Hematopoietic multipotent progenitor cell treated with erythropoietin and hydrocortisone succinate and interleukin-3 and kit ligand, for 17 days (in vitro differentiated cells): ENCODE measurements around the gene FAM120A.

ENCODE experiments used
- DNase-seq: peaks from one replicate; pipeline ENCODE4 v3.0.0-alpha.2; 2015; ENCODE audit warnings: low spot score

FAM120A gene

DNA sequence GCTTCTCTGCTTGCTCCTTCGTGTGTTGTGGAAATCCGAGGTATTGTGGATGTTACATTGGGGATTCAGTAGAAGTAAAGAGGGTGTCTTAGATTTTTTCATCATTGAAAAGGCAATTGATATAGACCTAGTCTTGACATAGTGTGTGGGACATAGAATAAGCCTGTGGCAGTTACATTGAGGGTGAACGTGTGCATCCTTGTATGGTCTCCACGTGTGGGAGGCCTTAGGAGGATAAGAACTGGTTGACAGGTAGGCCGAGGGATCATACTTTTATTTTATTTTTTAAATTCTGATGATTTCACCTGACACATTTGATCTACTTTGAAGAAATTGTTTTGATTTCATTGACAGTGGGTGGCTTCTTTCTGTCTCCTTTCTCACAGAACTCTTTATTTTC is 18.9 kb downstream of the FAM120A start:
- no peak for DNase-seq

DNA sequence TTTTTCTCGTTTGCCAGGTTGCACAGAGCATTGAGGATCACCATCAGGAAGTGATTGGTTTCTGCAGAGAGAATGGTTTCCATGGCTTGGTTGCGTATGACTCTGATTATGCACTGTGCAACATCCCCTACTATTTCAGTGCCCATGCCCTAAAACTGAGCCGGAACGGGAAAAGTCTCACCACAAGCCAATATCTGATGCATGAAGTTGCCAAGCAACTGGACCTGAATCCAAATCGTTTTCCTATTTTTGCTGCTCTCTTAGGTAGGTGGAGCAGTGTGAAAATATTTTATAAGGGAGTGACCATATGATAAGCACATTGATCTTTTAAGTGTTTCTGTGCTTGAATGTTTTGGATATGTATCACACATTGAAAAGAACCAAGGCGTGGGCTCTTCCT is 19.6 kb downstream of the FAM120A start:
- DNase-seq: no peak

DNA sequence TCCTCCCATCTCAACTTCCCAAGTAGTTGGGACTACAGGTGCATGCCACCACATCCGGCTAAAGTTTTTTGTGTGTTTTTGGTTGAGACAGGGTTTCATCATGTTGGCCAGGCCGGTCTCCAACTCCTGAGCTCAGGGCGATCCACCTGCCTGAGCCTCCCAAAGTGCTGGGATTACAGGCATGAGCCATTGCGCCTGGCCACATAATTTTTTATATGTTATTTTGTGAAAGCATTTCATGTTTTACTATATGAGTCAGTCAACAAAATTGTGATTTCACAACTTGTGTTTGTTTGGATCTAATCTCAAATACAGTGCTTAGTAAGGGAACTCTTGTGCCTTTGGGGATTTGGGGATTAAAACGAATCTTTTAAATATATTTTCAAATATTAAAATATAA is 21.9 kb downstream of the FAM120A start:
- DNase-seq: no peak

DNA sequence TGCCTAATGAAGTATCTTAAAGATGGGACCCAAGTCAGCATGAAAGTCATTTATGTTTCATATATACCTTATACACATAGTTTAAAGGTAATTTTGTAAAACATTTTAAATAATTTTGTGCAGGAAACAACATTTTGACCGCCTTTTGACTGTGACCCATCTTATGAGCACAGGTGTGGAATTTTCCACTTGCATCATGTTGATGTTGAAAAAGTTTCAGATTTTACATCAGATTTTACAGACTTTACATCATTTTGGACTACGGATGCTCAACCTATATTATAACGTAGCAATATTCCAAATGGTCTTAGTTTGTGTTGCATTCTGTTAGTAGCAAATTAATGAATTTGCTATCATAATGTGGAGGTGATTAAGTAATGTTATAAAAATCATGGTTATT is 23.6 kb downstream of the FAM120A start:
- DNase-seq: no peak

DNA sequence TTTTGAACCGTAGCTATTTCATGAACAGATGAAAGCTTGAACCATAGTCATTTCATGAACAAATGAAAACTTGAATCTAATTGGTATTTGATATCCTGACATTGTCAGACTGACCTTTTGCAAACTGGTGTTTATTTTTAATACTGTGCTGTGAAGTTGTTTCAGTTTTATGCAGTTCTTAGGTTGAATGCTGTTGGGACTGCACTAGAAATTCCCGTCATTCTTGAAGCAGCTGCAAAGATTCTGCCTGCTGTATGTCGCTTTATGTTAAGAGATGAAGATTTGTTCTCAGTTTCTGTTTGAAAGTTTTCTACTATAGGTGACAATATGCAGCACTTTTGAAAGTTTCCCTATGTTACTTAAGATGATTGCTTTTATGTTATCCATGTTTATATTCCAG is 24.4 kb downstream of the FAM120A start:
- no peak for DNase-seq

DNA sequence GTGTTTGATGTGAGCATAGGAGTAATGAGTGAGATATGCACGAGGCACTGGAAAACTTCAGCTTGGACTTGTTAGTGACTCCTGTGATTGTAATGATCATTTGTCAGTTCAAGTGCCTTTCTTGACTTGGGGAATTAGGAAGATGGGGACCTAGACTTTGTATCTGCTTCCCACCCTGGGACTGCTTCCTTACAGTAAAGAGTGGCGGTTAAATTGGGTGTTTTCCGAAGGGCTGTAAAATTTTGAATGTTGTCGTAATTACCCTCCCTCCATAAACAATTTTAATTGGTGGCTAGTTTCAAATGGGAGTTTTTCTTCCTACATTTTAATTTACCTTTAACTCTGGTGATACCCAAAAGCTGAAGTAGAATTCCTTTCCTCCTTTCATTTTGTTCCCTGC is 25.4 kb downstream of the FAM120A start:
- no peak for DNase-seq

DNA sequence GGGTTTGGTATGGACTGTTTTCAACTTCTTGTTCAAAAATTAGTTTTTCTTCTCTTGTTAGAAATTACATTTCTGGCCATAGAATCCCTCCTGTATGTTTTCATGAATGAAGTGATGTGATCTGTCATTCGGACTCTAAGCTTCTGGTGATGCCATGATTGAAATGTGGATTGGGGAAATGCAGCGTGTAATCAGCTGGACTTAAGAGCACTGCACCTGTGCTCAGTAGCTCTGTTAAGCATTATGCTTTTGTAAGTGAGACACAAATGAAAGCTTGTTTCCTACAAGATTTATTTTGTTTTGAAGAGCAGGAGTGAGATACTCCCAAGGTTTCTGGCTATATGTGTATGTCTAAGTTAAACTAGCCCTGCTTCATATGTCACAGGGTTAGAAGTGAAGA is 25.9 kb downstream of the FAM120A start:
- no peak for DNase-seq

DNA sequence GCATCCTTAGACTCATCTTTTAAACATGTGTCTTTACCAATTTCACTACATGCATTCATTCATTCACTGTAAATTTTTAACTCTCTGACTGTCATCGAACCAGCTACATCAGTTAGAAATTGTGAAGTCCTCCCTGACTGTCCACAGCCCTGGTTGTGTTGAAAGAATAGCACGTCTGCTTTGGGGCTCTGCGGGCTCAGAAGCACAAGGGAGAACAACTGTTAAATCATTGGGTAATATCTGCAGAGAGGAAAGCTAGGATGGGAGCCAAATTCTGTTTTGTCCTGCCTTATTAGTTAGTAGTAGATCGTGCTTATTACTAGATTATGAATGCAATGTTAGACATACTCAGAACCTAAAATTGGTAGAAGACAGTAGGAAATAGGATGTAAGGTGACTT is 28.2 kb downstream of the FAM120A start:
- DNase-seq: no peak

DNA sequence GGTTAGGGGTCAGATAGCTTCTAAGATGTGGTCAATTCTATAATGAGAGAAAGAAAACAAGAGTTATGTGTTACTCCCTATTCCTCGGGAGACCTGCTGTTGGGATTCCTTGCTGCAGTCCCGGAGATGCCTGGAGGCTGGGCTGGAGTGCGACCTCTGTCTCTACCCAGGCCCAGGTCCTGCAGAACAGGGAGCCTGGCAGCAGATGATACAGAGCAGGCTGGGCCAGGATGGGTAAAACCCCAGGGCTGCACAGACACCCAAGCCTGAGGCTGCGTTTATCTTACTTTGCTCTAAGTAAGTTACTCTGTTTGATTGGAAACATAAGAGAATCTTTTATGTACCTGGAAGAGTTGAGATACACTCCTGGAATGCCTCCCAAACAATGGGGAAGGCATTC is 28.8 kb downstream of the FAM120A start:
- DNase-seq: no peak

DNA sequence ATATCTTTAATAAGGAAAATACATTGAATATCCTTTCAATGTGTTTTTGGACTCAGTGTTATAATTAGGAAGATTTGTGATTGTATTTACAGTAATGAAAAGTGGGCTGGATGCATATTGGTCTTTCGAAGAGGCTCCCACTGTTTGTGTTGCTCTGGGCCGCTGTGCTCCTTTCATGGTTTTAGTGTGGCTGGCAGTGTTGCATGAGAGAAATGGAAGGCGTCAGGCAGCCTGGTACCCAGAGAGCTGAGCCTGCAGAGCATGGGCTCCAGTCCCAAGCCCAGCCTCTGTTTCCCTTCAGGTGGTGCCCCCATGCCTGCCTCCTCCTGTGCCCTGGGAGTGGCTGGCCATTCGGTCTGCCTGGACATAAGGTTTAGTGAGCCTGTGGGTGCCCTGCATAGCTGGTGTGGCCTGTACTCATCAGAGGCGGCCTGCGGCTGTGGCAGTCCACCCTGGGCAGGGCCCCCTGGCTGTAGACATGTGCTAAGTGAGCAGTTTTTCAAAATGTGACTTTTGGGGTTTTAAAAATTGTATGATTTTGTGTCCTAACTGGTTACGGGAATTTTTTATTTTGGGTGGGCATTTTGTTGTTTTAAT is 29.3 kb downstream of the FAM120A start:
- DNase-seq: no peak

DNA sequence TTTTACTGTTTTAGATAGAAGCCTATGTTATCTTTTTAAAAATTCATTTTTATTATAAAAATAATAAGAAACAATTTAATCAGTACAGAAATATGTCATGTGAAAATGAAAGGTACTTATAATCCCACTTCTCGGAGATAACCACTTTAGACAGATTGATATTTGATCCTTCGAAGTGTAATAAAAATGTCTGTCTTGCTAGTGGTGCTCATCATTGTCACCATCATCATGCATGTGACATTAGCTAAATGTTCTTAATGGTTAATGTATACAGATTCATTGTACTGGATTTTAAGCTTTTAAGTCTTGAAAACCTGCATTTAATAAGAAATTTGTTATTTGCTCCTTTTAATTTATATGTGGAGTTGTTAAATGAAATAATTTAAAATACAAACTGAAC is 32.0 kb downstream of the FAM120A start:
- DNase-seq: no peak

DNA sequence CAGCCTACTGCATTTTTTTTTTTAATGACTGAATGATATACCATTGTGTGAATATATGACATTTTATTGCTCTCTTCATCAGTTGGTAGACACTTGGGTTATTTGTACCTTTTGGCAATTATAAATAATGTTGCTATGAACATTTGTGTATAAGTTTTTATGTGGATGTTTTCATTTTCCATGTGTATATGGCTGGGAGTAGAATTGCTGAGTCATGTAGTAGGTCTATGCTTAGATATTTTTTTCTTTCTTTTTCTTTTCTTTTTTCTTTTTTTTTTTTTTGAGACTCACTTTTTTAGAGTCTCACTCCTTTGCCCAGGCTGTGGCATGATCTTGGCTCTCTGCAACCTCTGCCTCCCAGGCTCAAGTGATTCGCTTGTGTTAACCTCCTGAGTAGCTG is 34.8 kb downstream of the FAM120A start:
- DNase-seq: peak; percentile 33

DNA sequence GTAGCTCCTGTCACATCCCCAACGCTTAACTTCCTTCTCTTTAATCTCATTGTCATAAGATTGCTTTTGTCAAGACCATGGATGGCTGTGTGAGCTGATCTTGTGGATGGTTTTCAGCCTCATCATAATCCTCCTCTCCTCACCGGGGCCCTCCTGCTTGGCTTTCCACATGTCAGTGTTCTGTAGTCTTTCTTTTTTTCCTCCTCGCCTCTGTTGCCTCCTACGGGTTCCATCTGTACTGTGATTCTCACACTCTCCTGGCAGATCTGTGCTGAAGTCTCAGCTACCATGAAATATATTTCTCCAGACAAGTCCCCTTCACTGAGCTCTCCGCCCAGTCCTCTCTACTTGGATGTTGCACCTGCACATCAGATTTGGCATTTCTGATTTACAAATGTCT is 36.8 kb downstream of the FAM120A start:
- DNase-seq: no peak

DNA sequence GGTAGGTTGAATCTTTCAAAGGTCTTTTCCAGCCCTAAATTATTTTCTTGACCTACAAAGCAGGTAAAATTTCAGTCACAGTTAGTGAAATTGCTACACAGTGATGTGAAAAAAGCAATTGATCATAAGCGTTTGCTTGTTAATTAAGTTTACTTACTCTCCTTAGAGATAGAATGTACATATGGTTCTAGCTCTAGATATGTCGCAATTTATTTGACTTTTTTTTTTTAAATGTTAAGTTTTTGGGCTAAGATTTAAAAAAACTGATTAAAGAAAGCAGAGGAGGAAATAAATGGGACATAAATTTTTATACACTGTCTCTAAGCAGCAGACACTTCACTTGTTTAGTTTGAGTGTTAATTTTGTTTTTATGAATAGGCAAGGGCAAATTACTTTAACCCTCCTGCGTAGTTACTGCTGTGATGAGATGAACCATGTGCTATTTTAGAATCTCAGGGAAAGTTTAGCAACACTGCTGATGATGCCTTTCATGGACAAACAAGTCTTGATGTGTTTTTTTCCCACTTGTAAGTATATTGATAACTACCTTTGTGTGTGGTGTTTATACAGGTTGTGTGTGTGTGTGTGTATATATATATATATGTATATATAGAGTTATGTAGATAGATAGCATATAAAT is 40.2 kb downstream of the FAM120A start:
- no peak for DNase-seq

DNA sequence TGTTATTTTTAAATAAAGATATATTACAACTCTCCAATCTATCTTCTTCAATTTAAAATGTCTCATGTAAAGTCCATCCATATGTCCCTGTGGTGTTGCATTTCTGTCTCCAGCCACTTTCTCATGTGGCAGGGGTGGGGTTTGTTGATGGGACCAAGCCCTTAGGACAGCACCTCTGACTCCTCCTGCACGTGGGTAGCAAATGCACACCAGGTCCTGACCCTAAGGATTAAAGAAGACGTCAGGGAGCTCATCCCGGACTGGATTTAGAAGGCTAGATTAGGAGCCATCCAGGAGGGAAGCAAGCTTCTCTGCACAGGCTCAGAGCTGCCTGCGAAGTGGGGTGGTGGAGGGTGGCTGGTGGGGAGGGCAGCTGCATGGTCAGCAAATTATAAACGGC is 40.8 kb downstream of the FAM120A start:
- DNase-seq: no peak

DNA sequence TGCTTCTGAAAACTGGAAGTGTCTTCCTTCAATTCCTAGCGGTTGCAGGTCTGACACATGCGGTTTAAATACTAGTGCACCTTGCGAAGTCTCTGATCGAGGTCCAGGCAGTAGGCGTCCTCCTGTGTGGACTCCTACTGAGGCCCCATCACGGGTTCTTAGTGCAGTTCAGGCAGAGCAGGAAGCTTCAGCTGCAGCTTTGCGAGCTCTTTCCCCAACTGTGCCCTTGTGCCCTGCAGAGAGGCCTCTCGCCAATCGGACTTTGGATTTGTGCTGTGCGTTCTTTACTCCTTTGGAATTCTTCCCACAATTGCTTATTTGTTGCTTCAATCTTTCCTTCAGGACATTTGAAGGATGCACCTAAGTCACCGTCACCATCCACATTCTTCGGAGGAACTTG is 42.5 kb downstream of the FAM120A start:
- no peak for DNase-seq

DNA sequence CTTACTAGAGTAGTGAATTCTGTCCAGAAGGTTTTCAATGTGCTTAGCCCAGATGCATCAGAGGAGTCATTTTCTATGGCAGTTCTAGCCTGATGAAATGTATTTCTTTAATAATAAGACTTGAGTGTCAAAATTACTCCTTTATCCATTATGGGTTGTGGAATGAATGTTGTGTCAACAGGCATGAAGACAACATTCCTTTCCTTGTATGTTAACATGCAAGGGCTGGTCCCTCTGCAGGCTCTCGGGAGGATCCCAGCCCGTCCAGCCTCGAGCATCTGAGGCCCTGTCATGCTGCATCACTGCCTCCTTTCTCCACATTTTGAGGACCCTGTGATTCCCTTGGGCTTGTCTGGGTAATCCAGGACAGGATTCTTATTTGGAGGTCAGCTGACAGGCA is 44.8 kb downstream of the FAM120A start:
- no peak for DNase-seq

DNA sequence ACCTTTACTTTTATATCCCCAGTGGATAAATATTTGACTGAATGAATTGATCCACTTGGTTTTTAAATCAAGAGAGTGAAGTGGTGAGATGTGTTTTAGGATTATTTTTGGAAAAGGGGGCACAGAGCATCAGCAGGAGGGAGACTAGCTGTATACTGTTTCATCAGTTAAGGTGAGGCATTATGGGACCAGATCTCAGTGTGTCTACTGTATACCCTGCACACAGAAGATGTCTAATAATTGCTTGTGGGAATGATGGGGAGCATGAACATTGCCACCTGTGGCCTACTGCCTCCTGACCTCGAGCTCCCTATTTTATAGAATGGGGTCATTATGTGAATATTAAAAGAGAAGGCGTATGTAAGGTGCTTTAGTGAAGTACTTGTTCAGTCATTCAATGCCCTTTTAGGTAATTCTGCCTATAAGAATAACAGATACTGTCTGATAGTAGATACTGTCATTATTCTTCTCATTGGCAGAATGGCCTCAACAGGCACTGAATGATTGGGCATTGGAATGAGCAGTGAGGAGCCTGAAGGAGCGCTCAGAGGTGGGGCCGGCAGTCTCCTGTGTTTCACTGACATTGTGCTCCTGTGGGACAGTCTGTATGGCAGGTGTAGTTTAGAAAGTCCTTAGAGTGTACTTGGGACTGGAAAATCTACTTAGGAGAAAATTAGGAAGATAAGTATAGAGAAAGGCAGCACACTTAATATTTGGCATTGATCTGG is 49.2 kb downstream of the FAM120A start:
- no peak for DNase-seq

DNA sequence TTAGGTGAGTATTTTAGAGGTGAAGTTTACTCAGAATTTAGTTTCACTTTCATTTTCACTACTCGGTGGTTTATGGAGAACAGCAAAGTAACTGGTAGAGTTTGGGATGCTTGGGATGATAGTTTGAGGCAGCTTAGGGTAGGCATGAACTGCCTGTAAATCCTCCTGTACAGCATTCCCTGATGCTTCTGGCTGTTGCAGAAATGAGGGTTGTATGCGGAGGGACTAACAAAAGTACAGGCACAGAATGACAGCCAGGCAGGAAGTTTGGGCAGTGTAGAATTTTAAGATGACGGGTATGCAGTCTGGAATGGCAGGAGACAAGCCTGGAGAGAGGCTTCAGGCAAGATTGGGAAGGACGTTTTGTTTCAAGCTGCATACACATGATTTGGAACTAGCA is 49.9 kb downstream of the FAM120A start:
- DNase-seq: peak; percentile 59

DNA sequence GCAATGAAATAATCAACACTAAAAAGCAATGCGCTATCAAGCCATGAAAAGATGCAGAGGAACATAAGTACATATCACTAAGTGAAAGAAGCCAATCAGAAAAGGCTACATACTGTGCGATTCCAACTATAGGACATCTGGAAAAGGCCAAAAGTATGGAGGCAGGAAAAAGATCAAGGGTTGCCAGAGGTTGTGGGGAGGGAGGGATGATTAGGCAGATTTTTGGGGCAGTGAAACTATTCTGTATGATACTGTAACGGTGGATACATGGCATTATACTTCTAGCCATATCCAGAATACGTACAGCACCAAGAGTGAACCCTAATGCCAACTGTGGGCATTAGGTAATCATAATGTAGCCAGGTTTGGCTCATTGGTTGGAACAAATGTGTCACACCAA is 51.9 kb downstream of the FAM120A start:
- no peak for DNase-seq

DNA sequence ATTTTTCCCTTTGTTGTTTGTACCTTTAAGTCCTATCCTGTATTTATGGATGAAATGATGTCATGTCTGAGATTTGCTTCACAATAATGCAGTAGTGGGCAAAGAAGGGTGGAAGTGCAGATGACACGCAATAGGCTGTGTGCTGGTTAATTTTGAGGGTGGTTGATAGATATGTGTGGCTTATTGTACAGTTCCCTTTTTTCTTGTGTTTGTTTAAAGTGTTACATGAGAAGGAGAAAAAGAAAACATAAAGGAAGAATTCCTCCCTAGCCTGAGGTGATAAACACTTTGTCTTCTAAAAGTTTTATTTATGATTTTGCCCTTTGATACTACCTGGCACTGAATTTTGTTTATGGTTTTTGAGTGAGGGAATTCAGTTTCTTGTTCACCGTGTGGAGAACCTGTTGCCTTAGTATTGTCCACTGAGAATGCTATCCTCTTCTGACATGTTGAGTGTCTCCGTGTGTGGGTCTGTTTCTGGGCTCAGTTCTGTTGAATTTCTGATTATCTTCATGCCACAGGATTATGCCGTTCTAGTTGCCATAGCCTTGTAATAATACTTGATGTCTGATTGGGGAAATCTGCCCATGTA is 54.2 kb downstream of the FAM120A start:
- DNase-seq: no peak

DNA sequence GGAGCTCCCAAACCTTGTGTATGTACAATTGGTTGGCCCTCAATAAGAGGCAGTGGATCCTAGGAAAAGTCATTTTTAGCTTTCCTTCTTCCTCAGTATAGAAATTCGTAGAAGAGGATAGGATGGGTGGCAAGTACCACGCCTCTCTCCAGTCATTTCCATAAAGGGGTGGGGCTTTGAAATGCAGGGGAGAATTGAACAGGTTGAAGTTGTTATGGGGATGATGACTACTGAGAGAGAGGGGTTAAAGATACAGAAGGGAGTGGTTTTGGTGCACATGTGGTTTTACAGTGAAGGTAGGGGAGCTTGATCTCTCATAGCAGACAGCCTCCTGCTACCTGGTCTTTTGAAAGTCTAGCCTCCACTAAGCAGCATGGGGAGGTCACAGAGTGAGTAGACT is 56.3 kb downstream of the FAM120A start:
- no peak for DNase-seq

DNA sequence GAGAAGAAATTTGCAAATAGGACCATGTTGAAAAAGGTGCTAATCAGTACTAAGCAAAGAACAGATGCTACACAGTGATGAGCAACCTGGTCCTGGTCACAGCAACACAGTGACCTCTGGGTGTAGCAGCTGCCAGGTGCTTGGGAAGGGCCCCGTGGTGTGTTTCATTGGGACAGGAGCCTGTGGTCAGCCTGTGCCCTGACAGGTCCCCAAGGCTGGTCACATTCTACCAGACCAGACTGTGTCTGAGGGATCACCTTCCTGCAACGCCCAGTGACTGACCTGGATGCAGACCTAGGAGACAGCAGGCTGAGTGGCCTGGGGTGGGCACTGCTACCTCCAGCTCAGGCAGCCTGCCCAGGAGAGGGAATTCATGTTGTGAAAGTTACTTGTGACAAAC is 56.7 kb downstream of the FAM120A start:
- DNase-seq: no peak
